K562 (cell line): ENCODE data around the gene HSD17B12. TPM values are rescaled to one million over a fixed set of nuclear protein-coding genes. Genes with fewer than 3 reads are reported as not detected.

Source experiments
- ATAC-seq: fragments of 200-7000 bp; cut with Tn5 transposase; 3 replicates; pipeline ENCODE4 v1.9.1; 2020; ENCODE audit warnings: moderate library complexity
- BruUV-seq: library from RNA; stranded (reverse); fragments of 400-500 nt; replicated peaks from 2 replicates; lab custom pipeline; 2021; lab: Mats Ljungman, UMichigan
- CTCF ChIA-PET: fragments of 300-600 bp; formaldehyde crosslinking; extraction: SDS; loops from one replicate; lab custom pipeline; 2021; ENCODE audit warnings: low intra/inter-chr PET ratio; lab: Yijun Ruan, JAX
- POLR2A ChIA-PET: fragments of 300-600, 350-650 bp; sonication (Branson Sonifier 250); formaldehyde crosslinking; extraction: SDS; loops from one replicate; lab custom pipeline; 2021; ENCODE audit warnings: antibody characterized with exemption, inconsistent platforms; lab: Yijun Ruan, JAX
- DNase-seq, 4 experiments: peaks; one replicate each; pipeline versions ENCODE4 v3.0.0 to v3.0.0-alpha.2; 2011 to 2018; ENCODE audit warnings: low spot score in 3 of 4, mixed read lengths in 3 of 4; ENCODE audit errors: extremely low read depth in 1 of 4
- FAIRE-seq: peaks from 2 replicates; lab custom pipeline; 2011; peaks lifted over from hg19 to GRCh38; lab: Jason Lieb, UNC
- H2AFZ ChIP-seq: 2 replicates; pipeline ENCODE4 v1.6.0; 2011; ENCODE audit warnings: low read depth, low read length, control low read depth, inconsistent platforms
- H3K27ac ChIP-seq: fragments of 200-600 bp; 3 replicates; pipeline ENCODE4 v1.8.0; 2011; ENCODE audit warnings: low read depth, mild to moderate bottlenecking, control low read depth, inconsistent platforms, low read length, moderate library complexity, mixed read lengths; ENCODE audit errors: extremely low read depth
- H3K27me3 ChIP-seq, 2 experiments: fragments of 300-600 bp in 1 of 2; 2 replicates in 1 of 2; 3 replicates in 1 of 2; pipeline versions ENCODE4 v1.6.0 to v1.8.0; 2011; ENCODE audit warnings: inconsistent platforms in 2 of 2, low read length in 2 of 2, mild to moderate bottlenecking in 1 of 2, mixed read lengths in 1 of 2, moderate library complexity in 1 of 2; ENCODE audit not compliant: control insufficient read depth in 2 of 2, insufficient read depth in 2 of 2
- H3K36me3 ChIP-seq: fragments of 300-600 bp; 3 replicates; pipeline ENCODE4 v1.8.0; 2011; ENCODE audit warnings: mild to moderate bottlenecking, low read length, inconsistent platforms; ENCODE audit not compliant: control insufficient read depth, insufficient read depth
- H3K4me1 ChIP-seq, 2 experiments: fragments of 200-600 bp in 1 of 2; replicated peaks in 1 of 2; 2 replicates in 1 of 2; 3 replicates in 1 of 2; pipeline versions ENCODE4 v1.5.1 to v1.8.0; 2011; ENCODE audit warnings: inconsistent platforms in 2 of 2, low read length in 2 of 2, mild to moderate bottlenecking in 1 of 2, mixed read lengths in 1 of 2, moderate library complexity in 1 of 2; ENCODE audit not compliant: control insufficient read depth in 2 of 2, insufficient read depth in 2 of 2
- H3K4me2 ChIP-seq: 2 replicates; pipeline ENCODE4 v1.6.1; 2011; ENCODE audit warnings: low read length, control low read depth, inconsistent platforms, mixed read lengths; ENCODE audit not compliant: insufficient read depth
- H3K4me3 ChIP-seq: fragments of 200-600 bp; sonication (generic), shearing (Covaris generic); 2 replicates; pipeline ENCODE4 v1.5.1; 2016; ENCODE audit warnings: control low read depth, inconsistent platforms
- H3K79me2 ChIP-seq: fragments of 200-600 bp; 3 replicates; pipeline ENCODE4 v1.8.0; 2011; ENCODE audit warnings: low read length, inconsistent platforms; ENCODE audit not compliant: control insufficient read depth, insufficient read depth
- H3K9ac ChIP-seq, 2 experiments: 2 replicates each; pipeline versions ENCODE4 v1.6.0 to v1.6.1; 2011; ENCODE audit warnings: low read depth in 2 of 2, low read length in 2 of 2, control low read depth in 1 of 2, inconsistent platforms in 1 of 2, mild to moderate bottlenecking in 1 of 2, mixed read lengths in 1 of 2; ENCODE audit not compliant: insufficient read depth in 1 of 2
- H3K9me1 ChIP-seq: one replicate; pipeline ENCODE4 v1.6.0; 2011; ENCODE audit warnings: inconsistent platforms, mild to moderate bottlenecking, low read length, moderate library complexity; ENCODE audit not compliant: control insufficient read depth, insufficient read depth
- H3K9me3 ChIP-seq: replicated peaks from 2 replicates; pipeline ENCODE4 v1.5.1; 2011; ENCODE audit warnings: low read depth, low read length, inconsistent platforms; ENCODE audit not compliant: control insufficient read depth, insufficient read depth
- H4K20me1 ChIP-seq: replicated peaks from 2 replicates; pipeline ENCODE4 v1.6.1; 2011; ENCODE audit warnings: low read length, inconsistent platforms, mixed read lengths; ENCODE audit not compliant: control insufficient read depth, insufficient read depth
- ARNT ChIP-seq, 2 experiments: fragments of 450-650 bp; IDR thresholded peaks; 2 replicates each; pipeline ENCODE4 v1.6.1; 2016; ENCODE audit warnings: mild to moderate bottlenecking in 1 of 2
- GTF2F1 ChIP-seq: IDR thresholded peaks from 2 replicates; pipeline ENCODE4 v1.6.1; 2011; ENCODE audit warnings: low read depth, low read length, improper control_type of control experiment
- KLF10 ChIP-seq: fragments of 250-450 bp; sonication (Bioruptor Pico); IDR thresholded peaks from 2 replicates; pipeline ENCODE4 v1.6.1; 2021; ENCODE audit warnings: matching md5 sums
- ZNF134 ChIP-seq: fragments of 250-450 bp; sonication (Bioruptor Pico); conservative IDR thresholded peaks from 2 replicates; pipeline ENCODE4 v1.4.0; 2020
- ZNF384 ChIP-seq: IDR thresholded peaks from 2 replicates; pipeline ENCODE4 v1.6.1; 2012; ENCODE audit warnings: low read depth, low read length, improper control_type of control experiment
- ZNF780A ChIP-seq: fragments of 250-450 bp; sonication (Bioruptor Pico); IDR thresholded peaks from 2 replicates; pipeline ENCODE4 v1.5.0; 2021; ENCODE audit warnings: mild to moderate bottlenecking
- whole genome bisulfite sequencing: fragments of 100-300 bp; shearing (Covaris generic); methylation state at CpG from one replicate; pipeline ENCODE4 v1.1.6; 2016; ENCODE audit warnings: low coverage, mixed read lengths; ENCODE audit not compliant: insufficient coverage; ENCODE audit errors: missing lambda C conversion rate; 5-methylcytosine and 5-hydroxymethylcytosine counted together
- in situ Hi-C: fragments of 300-500 bp; cut with MboI; formaldehyde crosslinking; loops from 4 replicates; pipeline ENCODE4 v1.15.0; 2018; ENCODE audit warnings: inconsistent platforms, mixed read lengths
- intact Hi-C: fragments of 100-400 bp; cut with micrococcal nuclease; formaldehyde crosslinking; loops from 2 replicates; pipeline ENCODE4 v1.14.2; 2022
- polyA plus RNA-seq, 8 experiments: library from polyadenylated mRNA; depleted of rRNA in 4 of 8; stranded (reverse) in 5 of 8; unstranded in 3 of 8; fragments of >200 nt; fragmentation: Nextera tagmentation in 2 of 8; fragmentation: Illumina TruSeq in 1 of 8; extraction: Ambion mirVana in 2 of 8; extraction: Trizol in 1 of 8; gene quantifications; 2 replicates each; pipeline versions ENCODE4 v1.2.1 to v1.2.3, GENCODE V29; 2011 to 2014; ENCODE audit warnings: inconsistent platforms in 1 of 8, missing spikeins in 1 of 8
- total RNA-seq, 7 experiments: library from RNA; depleted of rRNA in 6 of 7; stranded (reverse); fragments of >200 nt in 6 of 7; fragmentation: Illumina TruSeq in 2 of 7; extraction: Trizol in 2 of 7; gene quantifications; 2 replicates each; pipeline versions ENCODE4 v1.2.1 to v1.2.3, GENCODE V29; 2011 to 2021; ENCODE audit warnings: low replicate concordance in 1 of 7
- TF ChIP-seq, protein P1 (sequence below): fragments of 450-650 bp; formaldehyde crosslinking; IDR thresholded peaks from 2 replicates; pipeline ENCODE4 v1.4.0; 2020; ENCODE audit warnings: mild to moderate bottlenecking
- TF ChIP-seq, protein P2 (sequence below), 2 experiments: fragments of 450-650 bp; formaldehyde crosslinking in 1 of 2; IDR thresholded peaks; 2 replicates each; pipeline versions ENCODE4 v1.4.0 to v1.6.1; 2014 to 2020; ENCODE audit warnings: mild to moderate bottlenecking in 2 of 2, borderline replicate concordance in 1 of 2, low read depth in 1 of 2

HSD17B12 gene
- total and polyA plus RNA-seq, 9 of the 15 experiments (the other 6 are each of a cell fraction or from before 2014, with no cell fraction given) = 9.1 to 34.5 (median 23.3) TPM

DNA sequence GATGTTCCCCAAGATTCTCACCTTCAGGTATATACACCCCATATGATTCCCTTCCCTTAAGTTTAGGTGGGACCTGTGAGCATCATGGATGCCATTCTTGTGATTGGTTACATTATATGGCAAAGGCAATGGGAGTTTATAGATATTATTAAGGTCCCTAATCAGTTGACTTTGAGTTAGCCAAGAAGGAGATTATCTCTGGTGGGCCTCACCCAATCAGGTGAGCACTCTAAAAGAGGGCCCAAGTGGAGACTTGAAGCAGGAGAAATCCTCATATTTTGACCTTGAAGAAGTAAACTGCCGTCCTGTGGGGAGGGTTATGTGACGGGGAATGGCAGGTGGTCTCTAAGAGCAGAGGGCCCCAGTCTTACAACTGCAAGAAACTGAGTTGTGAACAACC is 94.2 kb downstream of the HSD17B12 start:
- H3K79me2 ChIP-seq = no peaks in the 10 kb centered on the region
- no peak overlapping the region for H3K4me3 ChIP-seq
- ATAC-seq (no peak), FAIRE-seq (no peak), DNase-seq (no peak)
- TF ChIP-seq ZNF134 (peak; percentile 87), ARNT (IDR thresholded peaks at IDR 0.05) (no peak)
- WGBS = 90% methylated on average over 2 of the region's 2 CpGs
- H3K9ac ChIP-seq = no peak overlapping the region
- no peaks in the 10 kb centered on the region for H4K20me1 ChIP-seq
- no peaks in the 10 kb centered on the region for H3K4me1 ChIP-seq
- ChIA-PET CTCF (no interaction called here), POLR2A (no interaction called here)
- intact Hi-C loops (no loop called here), in situ Hi-C loops (no loop called here)
- no peak overlapping the region for H3K27ac ChIP-seq
- no peaks in the 10 kb centered on the region for H3K9me3 ChIP-seq
- H3K27me3 ChIP-seq = no peaks in the 10 kb centered on the region
- no peak overlapping the region for H3K4me2 ChIP-seq
- no peak overlapping the region for H2AFZ ChIP-seq
- H3K9me1 ChIP-seq = no peaks in the 10 kb centered on the region
- no TSS peak for BruUV-seq
- H3K36me3 ChIP-seq = no peaks in the 10 kb centered on the region

DNA sequence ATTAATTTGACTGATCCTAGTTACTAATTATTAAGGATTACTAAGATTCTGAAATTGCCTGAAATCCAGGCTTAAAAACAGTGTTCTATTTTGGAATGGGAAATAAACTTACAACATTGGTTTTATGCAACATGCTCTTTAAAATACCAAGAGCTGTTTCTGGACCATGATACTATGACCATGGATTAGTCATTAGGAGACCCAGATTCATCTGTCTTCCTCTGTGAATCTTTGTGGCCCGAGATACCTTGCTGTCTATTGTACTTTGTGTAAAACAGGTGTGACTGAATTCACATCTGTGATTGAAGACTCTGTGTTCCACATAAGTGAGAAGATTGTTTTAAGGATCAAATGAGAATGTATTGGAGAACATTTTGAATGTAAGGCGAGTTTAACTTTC is 98.8 kb downstream of the HSD17B12 start:
- no peak overlapping the region for H3K9ac ChIP-seq
- ChIA-PET CTCF (no interaction called here), POLR2A (no interaction called here)
- ATAC-seq = no peak
- H3K9me3 ChIP-seq = peaks cover 8% of the 10 kb centered on the region; the same call in 1 of the 2 replicates
- H3K4me3 ChIP-seq = no peak overlapping the region
- H3K79me2 ChIP-seq = no peaks in the 10 kb centered on the region
- WGBS = 38% methylated on average over 2 of the region's 2 CpGs
- H4K20me1 ChIP-seq = no peaks in the 10 kb centered on the region
- H3K9me1 ChIP-seq = no peaks in the 10 kb centered on the region
- no peak overlapping the region for H3K27ac ChIP-seq
- in situ Hi-C loops = no loop called here
- H3K4me1 ChIP-seq = no peaks in the 10 kb centered on the region
- BruUV-seq = no TSS peak
- FAIRE-seq = no peak
- H3K4me2 ChIP-seq = no peak overlapping the region
- DNase-seq = no peak
- intact Hi-C loops = no loop called here
- H3K36me3 ChIP-seq = no peaks in the 10 kb centered on the region
- no peak overlapping the region for H2AFZ ChIP-seq
- H3K27me3 ChIP-seq = no peaks in the 10 kb centered on the region
- TF ChIP-seq GTF2F1 = no peak
- TF ChIP-seq ZNF384 = no peak
- no peak for TF ChIP-seq ZNF780A (CRISPR knock-in tag)
- no peak for TF ChIP-seq KLF10 (CRISPR knock-in tag)
- TF ChIP-seq, protein P1, sequence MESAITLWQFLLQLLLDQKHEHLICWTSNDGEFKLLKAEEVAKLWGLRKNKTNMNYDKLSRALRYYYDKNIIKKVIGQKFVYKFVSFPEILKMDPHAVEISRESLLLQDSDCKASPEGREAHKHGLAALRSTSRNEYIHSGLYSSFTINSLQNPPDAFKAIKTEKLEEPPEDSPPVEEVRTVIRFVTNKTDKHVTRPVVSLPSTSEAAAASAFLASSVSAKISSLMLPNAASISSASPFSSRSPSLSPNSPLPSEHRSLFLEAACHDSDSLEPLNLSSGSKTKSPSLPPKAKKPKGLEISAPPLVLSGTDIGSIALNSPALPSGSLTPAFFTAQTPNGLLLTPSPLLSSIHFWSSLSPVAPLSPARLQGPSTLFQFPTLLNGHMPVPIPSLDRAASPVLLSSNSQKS (CRISPR knock-in tag) = no peak
- TF ChIP-seq, protein P2, sequence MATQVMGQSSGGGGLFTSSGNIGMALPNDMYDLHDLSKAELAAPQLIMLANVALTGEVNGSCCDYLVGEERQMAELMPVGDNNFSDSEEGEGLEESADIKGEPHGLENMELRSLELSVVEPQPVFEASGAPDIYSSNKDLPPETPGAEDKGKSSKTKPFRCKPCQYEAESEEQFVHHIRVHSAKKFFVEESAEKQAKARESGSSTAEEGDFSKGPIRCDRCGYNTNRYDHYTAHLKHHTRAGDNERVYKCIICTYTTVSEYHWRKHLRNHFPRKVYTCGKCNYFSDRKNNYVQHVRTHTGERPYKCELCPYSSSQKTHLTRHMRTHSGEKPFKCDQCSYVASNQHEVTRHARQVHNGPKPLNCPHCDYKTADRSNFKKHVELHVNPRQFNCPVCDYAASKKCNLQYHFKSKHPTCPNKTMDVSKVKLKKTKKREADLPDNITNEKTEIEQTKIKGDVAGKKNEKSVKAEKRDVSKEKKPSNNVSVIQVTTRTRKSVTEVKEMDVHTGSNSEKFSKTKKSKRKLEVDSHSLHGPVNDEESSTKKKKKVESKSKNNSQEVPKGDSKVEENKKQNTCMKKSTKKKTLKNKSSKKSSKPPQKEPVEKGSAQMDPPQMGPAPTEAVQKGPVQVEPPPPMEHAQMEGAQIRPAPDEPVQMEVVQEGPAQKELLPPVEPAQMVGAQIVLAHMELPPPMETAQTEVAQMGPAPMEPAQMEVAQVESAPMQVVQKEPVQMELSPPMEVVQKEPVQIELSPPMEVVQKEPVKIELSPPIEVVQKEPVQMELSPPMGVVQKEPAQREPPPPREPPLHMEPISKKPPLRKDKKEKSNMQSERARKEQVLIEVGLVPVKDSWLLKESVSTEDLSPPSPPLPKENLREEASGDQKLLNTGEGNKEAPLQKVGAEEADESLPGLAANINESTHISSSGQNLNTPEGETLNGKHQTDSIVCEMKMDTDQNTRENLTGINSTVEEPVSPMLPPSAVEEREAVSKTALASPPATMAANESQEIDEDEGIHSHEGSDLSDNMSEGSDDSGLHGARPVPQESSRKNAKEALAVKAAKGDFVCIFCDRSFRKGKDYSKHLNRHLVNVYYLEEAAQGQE (IDR thresholded peaks at IDR 0.05; ENCODE audit: borderline replicate concordance) = no peak
- TF ChIP-seq, protein P2 (CRISPR knock-in tag; IDR thresholded peaks at IDR 0.05; ENCODE audit: low read depth) = no peak
